Astrocyte of the cerebellum (primary cell): ENCODE data around the gene AKT1S1.

Experiments
- DNase-seq: peaks from one replicate; pipeline ENCODE4 v3.0.0-alpha.2; 2011; ENCODE audit warnings: low read depth
- H3K4me3 ChIP-seq: 2 replicates; pipeline ENCODE4 v1.5.1; 2011; ENCODE audit warnings: mild to moderate bottlenecking, low read depth, low read length, moderate library complexity
- CTCF ChIP-seq: IDR thresholded peaks from 2 replicates; pipeline ENCODE4 v1.5.1; 2012; ENCODE audit warnings: low read length, low read depth, moderate library complexity, mild to moderate bottlenecking; ENCODE audit errors: missing control alignments
- in situ Hi-C: cut with HindIII; loops from 2 replicates; pipeline ENCODE4 v1.10.0; 2017; ENCODE audit warnings: low sequenced_read_pairs

The AKT1S1 gene

GRCh38 chr19:49921871-49922795 is 45.0 kb upstream of the AKT1S1 start:
- TF ChIP-seq CTCF, result no peak
- DNase-seq, result no peak
- in situ Hi-C loops, result no loop called here
- H3K4me3 ChIP-seq, result no peak overlapping the region

- no peak overlapping the region for H3K4me3 ChIP-seq
- TF ChIP-seq CTCF, result no peak
- no peak for DNase-seq
- in situ Hi-C loops, result no loop called here
These were observed 43.6 kb upstream of the AKT1S1 start for GRCh38 chr19:49920624-49921363.

GRCh38 chr19:49918089-49918488 is 40.9 kb upstream of the AKT1S1 start:
- in situ Hi-C loops, result no loop called here
- DNase-seq, result no peak
- H3K4me3 ChIP-seq, result no peak overlapping the region
- no peak for TF ChIP-seq CTCF

- TF ChIP-seq CTCF, result peak; percentile 19
- H3K4me3 ChIP-seq, result no peak overlapping the region
- no peak for DNase-seq
- in situ Hi-C loops, result no loop called here
These were observed 39.9 kb upstream of the AKT1S1 start for GRCh38 chr19:49916839-49917733.

GRCh38 chr19:49915271-49915670 is 38.1 kb upstream of the AKT1S1 start:
- in situ Hi-C loops, result no loop called here
- no peak for DNase-seq
- no peak for TF ChIP-seq CTCF
- H3K4me3 ChIP-seq, result no peak overlapping the region

GRCh38 chr19:49913720-49914119 is 36.6 kb upstream of the AKT1S1 start:
- TF ChIP-seq CTCF, result no peak
- in situ Hi-C loops, result loop anchor here (5.0 kb wide), 1 partner anchor 94 kb away; no protein-coding TSS in a partner anchor
- no peak overlapping the region for H3K4me3 ChIP-seq

More at GRCh38 chr19:49913720-49914119, 36.6 kb upstream of the AKT1S1 start:
- DNase-seq, result no peak
